NT2/D1 (cell line): ENCODE data around the gene BCAS4.
"Not testable (repeated sequence)": the region's sequence is repeated elsewhere in the genome, so short reads cannot be mapped to it uniquely, and the experiment has no call there.

Source experiments
- SUZ12 ChIP-seq: IDR thresholded peaks from 2 replicates; pipeline ENCODE4 v1.6.1; 2011; ENCODE audit not compliant: insufficient read length, insufficient read depth; ENCODE audit errors: extremely low read depth
- YY1 ChIP-seq: IDR thresholded peaks from 2 replicates; pipeline ENCODE4 v1.6.1; 2011; ENCODE audit not compliant: insufficient read length, insufficient read depth

DNA sequence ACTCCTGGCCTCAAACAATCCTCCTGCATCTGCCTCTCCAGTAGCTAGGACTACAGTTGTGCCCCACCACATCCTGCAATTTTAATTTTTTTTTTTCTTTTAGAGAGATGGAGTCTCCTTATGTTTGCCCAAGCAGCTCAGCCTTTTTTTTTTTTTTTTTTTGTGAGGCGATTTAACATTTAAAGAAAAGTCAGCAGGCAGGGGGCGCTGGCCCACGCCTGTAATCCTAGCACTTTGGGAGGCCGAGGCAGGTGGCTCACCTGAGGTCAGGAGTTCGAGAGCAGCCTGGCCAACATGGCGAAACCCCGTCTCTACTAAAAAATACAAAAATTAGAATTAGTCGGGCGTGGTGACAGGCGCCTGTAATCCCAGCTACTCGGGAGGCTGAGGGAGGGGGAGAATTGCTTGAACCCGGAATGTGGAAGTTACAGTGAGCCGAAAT lies 1.3 kb upstream of the BCAS4 start:
- not testable (repeated sequence) for TF ChIP-seq YY1, SUZ12
